Posterior cingulate gyrus (tissue), 11 donors: ENCODE results near the gene SUPT20HL1.
"Not testable (repeated sequence)": the region's sequence is repeated elsewhere in the genome, so short reads cannot be mapped to it uniquely, and the experiment has no call there.

Experiments used
- DNase-seq, 10 donors: peaks; one replicate each; pipeline versions ENCODE4 v3.0.0 to v3.0.0-alpha.2; 2020 to 2021; ENCODE audit warnings: mixed read lengths in 3 of 10
- intact Hi-C: fragments of 100-400 bp; cut with DNase I; formaldehyde crosslinking; loops from one replicate; pipeline ENCODE4 v1.15.1; 2023

The SUPT20HL1 gene

DNA sequence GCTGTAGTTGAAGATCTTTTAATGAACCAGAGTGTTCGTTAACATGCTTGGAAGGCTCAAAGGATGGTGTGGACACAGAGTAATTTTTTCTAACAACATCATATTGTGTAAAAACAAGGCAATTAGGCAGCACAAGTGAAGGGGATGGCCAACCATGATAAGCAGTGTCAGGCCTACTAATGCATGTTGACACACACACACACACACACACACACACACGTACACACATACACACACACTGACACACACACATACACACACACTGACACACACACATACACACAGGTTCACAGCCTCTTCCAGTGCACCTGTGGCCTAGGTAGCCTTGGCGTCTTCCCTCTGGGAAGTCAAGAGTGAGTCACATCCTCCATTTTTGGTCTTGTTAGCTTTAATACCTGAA, at the start of gene SUPT20HL1:
SUPT20HL1 (plus strand) TSS at position 368 of the 400 bp plus-strand sequence. CDS start 2,122 bp downstream, outside the sequence.
- no peak for DNase-seq
- intact Hi-C loops, result no loop called here

DNA sequence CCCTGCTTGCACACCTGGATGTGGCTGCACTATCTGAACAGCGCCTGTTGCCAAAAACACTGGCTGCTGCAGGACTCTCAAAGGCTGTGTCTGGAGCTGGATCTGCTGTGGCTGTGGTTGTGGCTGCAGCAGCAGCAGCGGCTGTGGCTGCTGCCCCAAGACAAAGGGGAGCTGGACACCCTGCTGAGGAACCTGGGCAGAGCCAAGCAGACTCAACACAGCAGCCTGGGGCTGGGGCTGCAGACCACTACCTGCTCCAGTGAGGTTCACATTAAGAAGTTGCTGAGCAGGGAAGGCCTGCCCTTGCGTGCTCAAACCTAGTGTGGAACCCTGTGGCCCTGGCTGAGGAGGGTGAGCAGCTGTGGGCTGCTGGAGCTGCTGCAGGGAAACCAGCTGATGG, 49.5 kb upstream of the SUPT20HL1 start:
- DNase-seq, intact Hi-C loops: not testable (repeated sequence)

GRCh38 chrX:24311507-24312248, 48.8 kb upstream of the SUPT20HL1 start:
- DNase-seq, result peak in 1 of 10 donors; percentile 65
- intact Hi-C loops, result not testable (repeated sequence)

- DNase-seq, intact Hi-C loops: not testable (repeated sequence)
These were observed 48.2 kb upstream of the SUPT20HL1 start for GRCh38 chrX:24312249-24312607.

GRCh38 chrX:24314019-24314635, 46.3 kb upstream of the SUPT20HL1 start, which contains the start of gene SUPT20HL2:
Gene SUPT20HL2, minus strand, starts transcription at chrX:24314069. Its CDS starts 754 bp downstream, at chrX:24313315.
- intact Hi-C loops, result no loop called here
- no peak for DNase-seq

DNA sequence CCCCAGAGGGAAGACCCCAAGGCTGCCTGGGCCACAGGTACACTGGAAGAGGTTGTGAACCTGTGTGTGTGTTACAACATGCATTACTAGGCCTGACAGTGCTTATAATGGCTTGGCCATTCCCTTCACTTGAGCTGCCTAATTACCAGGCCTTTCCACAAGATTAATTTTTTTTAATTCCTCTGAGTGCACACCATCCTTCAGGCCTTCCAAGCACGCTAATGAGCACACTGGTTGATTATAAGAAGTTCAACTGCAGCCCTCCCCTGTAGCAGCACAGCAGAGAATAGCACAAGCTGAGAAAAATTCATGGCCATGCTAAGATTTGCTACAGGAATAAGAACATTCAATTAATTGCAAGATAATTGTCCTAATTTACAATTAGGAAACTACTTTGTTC, 44.3 kb upstream of the SUPT20HL1 start:
- intact Hi-C loops, result no loop called here
- no peak for DNase-seq

- intact Hi-C loops, result no loop called here
- no peak for DNase-seq
These were observed 42.9 kb upstream of the SUPT20HL1 start for GRCh38 chrX:24317567-24317966.

GRCh38 chrX:24321741-24322395, 38.6 kb upstream of the SUPT20HL1 start:
- DNase-seq, result no peak
- intact Hi-C loops, result no loop called here

GRCh38 chrX:24325231-24325630, 35.2 kb upstream of the SUPT20HL1 start:
- no peak for DNase-seq
- intact Hi-C loops, result no loop called here

DNA sequence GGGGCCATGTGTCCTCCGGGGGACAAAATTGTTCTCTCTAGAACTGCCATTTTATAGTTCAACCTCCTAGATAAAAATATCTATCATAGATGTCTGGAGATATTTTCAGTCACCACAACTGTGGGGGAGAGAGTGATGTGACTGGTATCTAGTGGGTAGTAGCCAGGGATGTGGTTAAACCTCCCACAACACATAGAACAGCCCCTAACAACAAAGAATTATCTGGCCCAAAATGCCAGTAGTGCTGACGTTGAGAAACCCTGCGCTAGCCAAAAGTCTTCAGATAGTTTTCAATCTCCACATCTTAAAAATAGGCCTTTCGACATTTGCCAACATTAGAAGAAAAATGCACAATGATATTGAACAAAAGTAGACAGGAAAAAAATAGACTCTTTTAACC, 27.6 kb upstream of the SUPT20HL1 start:
- DNase-seq, result no peak
- intact Hi-C loops, result no loop called here

DNA sequence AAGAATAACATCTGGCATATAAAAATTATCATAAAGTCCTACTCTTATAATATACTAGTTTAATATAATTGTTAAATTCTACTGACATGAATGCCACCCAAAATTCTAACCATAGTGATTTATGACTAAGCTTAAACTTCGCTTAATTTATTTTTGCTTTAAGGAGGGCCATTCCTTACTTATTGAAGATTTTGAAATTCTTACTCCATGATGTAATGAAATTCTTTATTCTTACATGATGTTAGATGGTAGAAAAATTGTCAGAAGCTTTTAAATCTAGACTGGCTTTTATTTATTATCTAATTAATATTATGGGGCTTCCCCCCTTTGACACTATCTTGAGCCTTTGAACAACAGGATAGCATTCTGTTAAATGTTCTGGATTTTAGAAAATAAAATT, 27.1 kb upstream of the SUPT20HL1 start:
- intact Hi-C loops, result no loop called here

DNA sequence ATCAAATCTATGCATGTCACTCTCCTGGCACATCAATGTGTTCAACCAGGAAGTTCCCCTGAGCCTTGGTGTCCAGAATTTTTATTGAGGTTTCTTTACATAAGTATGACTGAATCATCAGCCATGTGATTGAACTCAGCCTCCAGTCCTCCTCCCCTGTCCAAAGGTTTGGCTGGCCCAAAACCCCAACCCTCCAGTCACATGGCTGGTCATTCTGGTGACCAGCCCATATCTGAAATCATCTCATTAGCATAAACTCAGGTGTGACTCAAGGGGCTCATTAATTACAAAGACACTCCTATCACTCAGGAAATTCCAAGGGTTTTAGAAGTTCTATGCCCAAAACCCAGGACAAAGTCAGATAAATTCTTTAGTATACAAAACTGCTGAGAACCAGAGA, 26.0 kb upstream of the SUPT20HL1 start:
- intact Hi-C loops, result no loop called here
- no peak for DNase-seq

More for the DNA sequence above, 27.1 kb upstream of the SUPT20HL1 start:
- DNase-seq, result no peak

DNA sequence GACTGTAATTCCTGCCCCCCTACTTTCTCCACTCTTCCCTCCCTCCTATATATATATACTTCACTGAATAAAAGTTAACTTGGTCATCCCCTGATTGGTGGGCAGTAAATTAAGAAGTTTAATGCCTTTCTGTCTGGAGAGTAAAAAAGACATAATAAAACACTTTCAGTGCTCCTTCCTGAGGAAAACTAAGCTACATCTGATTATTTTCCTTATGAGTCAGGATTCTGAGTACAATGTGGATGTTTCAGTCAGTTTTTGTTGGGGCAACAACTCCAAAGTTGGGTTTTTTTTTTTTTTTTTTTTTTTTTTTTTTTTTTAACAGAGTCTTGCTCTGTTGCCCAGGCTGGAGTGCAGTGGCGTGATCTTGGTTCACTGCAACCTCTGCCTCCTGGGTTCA, 24.6 kb upstream of the SUPT20HL1 start:
- intact Hi-C loops, result no loop called here
- no peak for DNase-seq

GRCh38 chrX:24339911-24340310, 20.5 kb upstream of the SUPT20HL1 start:
- DNase-seq, result no peak
- intact Hi-C loops, result no loop called here

GRCh38 chrX:24340501-24340900, 19.9 kb upstream of the SUPT20HL1 start:
- intact Hi-C loops, result no loop called here
- DNase-seq, result no peak

- DNase-seq, result no peak
- intact Hi-C loops, result no loop called here
These were observed 18.6 kb upstream of the SUPT20HL1 start for GRCh38 chrX:24341795-24342194.

DNA sequence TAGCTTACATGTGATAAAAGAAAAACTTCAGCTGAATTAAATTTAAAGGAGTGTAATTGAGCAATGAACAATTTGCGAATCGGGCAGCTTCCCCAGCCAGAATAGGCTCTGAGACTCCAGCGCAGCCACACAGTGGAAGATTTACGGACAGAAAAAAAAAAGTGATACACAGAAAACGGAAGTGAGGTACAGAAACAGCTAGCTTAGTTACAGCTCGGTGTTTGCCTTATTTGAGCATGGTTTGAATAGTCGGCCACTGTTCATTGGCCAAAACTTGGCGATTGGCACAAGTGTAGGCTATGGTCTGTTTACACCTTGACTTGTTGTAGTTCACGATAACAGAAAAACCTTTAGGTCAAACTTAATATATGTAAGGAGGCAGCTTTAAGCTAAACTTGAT, 16.7 kb upstream of the SUPT20HL1 start:
- no peak for DNase-seq
- intact Hi-C loops, result no loop called here

GRCh38 chrX:24347881-24348280, 12.6 kb upstream of the SUPT20HL1 start:
- DNase-seq, result no peak
- intact Hi-C loops, result no loop called here

- intact Hi-C loops, result no loop called here
- no peak for DNase-seq
These were observed 10.2 kb upstream of the SUPT20HL1 start for GRCh38 chrX:24350217-24350616.

DNA sequence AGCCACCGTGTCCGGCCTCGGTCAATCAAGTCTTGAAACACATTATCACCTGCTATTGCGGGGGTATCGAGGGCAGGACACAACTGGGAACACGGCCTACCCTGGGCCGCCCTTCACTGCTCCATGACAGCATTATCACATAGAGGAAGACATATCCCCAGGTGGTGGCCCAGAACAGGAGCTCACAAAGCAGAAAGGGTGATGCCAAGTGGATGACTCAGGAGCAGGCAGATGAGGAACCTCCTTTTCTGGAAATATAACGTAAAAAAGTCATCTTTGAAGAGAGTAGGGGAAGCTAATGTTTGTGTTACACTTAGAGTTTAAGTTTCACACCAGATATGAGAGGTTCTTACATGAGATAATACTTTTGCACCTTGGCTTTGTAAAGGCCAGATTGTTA, 5.3 kb upstream of the SUPT20HL1 start:
- intact Hi-C loops, result no loop called here

DNA sequence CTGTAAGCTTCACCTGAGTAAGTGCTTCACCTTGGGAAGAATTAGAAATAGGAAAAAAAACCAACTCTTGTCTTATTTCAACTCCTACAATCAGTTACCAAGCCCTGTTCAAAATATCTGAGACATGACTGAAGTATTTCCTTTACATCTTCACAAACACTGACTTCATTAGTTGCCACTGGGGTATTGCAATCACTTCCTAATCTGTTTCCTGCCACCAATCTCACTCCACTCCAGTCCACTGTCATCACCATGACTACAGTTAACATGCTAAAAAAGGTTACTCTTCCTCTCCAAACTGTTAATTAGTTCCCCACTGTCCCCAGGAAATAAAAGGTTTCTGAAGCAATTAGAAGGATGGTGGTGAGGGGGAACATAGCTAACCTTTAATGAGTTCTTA, 3.3 kb upstream of the SUPT20HL1 start:
- intact Hi-C loops, result no loop called here
- DNase-seq, result no peak

More for the DNA sequence above, 5.3 kb upstream of the SUPT20HL1 start:
- DNase-seq, result no peak
